HG03159 (cell line): ENCODE results near the gene CXCL10.
A peak's percentile ranks its signal among the peaks of the same experiment; 100 is the strongest.
"Not testable (repeated sequence)": the region's sequence is repeated elsewhere in the genome, so short reads cannot be mapped to it uniquely, and the experiment has no call there.

Experiments
- ATAC-seq: cut with Tn5 transposase; IDR thresholded peaks from one replicate; pipeline ENCODE4 v1.9.1; 2021; ENCODE audit warnings: mild to moderate bottlenecking, moderate library complexity; ENCODE audit not compliant: unreplicated experiment

Gene CXCL10

DNA sequence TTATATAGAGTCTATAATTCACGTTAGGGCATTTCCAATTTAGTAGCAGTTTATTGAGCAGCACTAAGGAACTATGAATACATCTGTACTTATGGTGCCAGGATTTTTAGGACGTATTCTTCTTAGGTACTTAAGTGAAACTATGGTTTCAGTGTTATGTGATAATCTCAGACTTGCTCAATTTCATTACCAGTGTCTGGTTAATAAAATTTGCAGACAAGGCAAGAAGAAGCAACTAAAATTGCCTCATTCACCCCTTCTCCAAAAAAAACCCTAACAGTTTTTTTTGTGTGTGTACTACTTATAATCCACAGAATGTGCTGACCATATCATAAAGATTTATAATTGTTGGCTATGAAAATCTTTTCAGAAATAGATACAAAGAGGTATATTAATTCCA lies 6.0 kb upstream of the CXCL10 start:
- no peak for ATAC-seq

DNA sequence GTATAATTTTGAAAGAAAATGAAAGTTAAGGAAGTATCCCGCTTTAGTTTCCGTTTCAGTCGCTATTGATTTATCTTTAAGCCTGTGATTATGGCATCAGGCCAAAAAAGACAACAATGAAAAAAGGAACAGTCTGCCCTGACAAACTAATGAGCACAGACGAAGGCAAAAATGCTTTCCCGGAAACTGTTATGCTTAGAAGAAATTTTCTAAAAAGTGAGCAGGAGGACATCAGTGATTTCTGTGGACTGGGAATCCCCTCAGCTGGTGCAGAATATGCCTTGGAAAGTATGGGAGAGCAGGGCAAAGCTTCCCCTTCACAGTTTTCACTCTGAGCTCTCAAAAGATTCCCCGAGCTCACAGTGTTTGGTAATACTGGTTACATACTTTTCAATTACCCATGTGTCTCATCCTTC lies 5.1 kb upstream of the CXCL10 start:
- no peak for ATAC-seq

DNA sequence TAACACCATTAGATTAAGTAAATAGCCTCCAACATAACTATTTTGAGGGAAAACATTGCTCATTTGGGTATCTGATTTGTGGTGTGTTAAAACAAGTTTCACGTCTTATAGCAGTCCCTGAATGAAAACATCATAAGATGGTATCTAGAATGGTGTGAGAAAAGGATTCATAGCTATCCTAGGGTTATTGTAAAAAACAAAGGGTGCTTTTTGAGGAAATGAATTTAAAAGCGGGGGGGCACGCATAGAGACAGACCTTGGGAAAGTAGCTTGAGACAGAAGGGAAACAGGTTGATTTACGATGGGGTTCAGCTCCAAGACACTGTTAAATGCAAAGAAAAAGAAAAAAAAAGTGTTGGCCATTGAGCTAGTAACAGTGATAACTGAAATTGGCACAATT lies 768 bp upstream of the CXCL10 start:
- no peak for ATAC-seq

DNA sequence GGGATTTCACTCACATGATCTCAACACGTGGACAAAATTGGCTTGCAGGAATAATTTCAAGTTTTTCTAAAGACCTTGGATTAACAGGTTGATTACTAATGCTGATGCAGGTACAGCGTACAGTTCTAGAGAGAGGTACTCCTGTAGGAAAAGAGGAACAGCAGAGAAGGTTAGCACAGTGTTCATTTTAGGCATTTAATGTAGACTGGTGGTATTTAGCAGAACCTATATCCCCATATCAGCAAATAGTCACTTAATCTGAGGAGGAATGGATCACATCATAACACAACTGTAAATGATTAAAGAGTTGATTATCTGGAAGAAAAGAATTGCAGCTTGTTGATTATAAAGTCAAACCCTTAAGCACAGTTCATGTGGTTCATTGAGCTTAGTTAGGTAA lies 620 bp downstream of the CXCL10 start:
- no peak for ATAC-seq

DNA sequence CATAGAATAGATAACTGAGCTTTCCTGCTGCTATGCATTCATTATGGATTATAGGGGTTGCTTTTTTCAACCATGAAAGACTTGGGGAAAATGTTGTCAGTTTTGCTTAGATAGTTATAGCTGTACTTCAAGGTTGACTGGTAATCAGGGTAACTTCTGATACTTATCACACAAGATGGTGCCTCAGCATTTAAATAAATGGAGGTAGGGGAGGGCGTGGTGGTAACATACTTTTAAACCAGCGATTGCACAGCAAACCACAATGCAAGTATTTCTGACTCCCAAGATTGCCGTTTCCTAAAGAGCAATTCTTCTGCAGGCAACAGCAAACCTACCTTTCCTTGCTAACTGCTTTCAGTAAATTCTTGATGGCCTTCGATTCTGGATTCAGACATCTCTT lies 1.3 kb downstream of the CXCL10 start:
- ATAC-seq, result no peak

DNA sequence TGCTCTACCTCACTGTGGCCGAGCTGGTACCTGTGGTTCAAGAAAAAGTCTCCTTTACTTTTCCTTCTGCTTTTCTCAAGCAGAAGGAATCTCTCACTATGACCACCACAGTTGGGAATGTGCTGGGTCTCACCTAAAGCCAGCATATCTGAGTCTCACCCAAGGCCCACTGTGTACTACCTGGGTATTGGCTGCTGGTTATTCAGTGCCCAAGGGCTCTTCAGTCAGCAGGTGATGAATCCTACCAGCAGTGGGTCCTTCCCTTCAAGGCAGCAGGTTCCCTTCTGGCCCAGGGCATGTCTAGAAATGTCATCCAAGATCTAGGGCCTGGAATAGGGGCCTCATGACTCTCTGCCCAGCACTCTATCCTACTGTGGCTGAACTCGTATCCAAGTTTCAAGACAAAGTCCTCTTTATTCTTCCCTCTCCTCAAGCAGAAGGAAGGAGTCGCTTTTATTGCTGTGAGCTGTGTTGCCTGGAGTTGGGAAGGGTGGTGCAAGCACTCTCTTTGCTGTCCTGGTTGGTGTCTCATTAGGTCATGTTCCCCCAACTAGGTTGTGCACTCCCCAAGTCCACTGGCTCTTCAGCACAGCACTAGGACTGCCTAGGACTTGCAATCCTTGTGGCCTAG lies 6.1 kb downstream of the CXCL10 start:
- ATAC-seq, result no peak

DNA sequence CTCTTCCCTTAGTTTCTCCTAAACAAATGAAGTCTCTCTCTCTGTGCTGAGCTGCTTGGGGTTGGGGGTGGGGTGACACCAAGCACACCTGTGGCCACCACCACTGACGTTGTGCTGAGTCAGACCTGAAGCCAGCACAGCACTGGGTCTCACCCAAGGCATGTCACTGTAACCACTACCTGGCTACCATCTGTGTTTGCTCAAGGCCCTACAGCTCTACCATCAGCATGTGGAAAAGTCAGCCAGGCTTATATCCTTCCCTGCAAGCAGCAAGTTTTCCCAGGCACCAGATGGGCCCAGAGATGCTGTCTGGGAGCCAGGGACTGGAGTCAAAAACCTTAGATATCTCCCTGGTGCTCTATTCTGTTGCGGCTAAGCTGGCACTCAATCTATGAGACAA lies 6.9 kb downstream of the CXCL10 start:
- peak; percentile 48 for ATAC-seq

DNA sequence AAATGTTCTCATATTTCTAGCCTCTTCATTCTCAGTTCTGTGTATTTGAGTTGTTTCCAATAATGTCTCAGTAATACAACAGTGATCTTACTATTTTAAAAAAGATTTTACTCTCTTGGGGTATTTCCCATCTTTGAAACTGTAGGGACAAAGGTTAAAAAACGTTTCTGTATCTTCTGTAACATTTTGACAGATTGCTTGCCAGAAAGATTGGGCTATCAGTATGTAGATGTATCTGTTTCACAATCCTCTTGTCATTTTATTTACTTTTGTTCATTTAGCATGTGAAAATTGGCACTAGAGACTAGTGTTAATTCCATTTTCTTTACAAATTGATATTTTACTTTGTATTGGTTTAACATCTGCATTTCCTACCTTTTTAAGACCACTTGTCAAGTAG lies 9.8 kb downstream of the CXCL10 start:
- no peak for ATAC-seq

DNA sequence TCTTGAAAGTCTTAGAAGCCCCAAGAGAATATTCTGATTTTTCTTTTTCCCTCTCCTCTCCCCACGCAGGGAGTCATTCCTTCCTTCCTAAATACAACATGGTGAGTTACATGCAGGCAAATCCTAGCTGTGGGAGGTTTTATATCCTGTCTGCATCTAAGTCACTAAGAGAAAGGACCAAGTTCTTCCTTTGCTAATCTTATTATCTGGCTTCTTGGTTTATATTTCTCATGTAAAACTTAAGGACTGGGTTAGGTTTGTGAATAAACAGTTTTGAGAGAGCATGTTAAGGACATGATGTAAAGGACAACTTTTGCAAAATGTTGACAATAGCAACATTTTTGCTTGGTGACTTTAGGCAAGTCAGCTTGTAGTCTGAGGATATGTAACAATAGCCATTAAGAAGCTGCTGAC lies 10.9 kb downstream of the CXCL10 start:
- ATAC-seq, result no peak

DNA sequence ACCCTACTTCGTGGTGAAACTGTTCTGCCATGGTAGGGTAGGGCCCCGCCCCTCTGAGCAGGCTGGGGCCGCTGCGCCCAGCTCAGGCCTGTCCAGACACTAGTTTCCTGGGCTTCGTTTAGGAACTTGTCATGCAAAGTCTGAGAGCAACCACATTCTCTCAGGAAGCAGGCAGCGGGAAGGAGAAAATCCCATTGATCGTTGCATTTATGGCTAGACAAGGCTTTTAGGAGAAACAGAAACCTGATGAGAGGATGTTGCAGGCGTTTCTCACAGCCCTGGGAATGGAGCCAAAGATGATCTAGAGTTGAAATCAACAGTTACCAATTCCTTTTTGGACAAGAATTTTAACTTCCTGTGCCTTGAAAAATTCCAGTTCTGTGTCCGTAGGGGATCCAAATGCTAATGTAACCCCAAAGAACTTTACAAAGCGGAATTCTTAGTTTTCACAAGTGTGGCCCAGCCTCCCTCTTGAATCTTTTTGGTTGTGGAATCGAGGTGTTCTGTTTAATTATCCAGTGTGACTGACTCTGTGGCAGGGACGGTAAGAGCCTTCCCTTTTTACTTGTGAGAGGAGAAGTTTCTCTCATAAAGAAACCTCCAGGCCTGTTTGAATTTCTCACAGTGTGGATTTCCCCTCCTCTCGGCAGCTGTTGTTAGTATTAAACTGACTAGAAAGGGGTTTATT lies 11.5 kb downstream of the CXCL10 start:
- ATAC-seq, result peak; percentile 64

DNA sequence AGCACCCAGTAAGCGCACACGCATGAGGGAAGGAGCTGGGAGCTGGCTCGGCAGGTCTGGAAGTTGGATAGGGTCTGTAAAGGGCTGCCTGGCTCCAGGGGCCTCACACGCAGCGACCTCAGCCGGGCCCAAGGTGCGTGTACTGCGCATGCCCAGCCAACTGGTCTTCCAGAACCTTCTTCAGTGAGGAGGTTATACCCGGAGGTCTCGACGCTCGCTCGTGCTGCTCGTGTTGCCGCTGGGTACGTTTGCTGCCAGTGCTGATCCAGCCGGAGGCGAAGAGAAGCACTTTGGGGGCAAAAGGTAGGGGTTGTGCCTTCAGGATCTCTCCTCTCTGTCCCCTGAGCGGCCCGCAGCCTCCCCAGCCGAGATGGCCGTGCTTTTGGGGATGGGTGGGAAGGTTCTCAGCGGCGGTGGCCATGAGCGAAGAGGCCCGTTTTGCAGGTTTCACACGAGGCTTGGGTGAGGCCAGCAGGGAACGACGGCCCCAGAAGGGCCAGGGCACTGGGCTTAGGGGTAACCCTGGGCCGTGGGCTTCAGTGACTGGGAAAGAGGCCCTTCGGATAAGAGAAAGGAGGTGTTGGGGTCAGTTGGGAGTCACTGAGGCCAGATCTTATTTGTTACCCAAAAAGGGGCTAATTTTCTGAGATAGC lies 12.2 kb downstream of the CXCL10 start:
- ATAC-seq, result no peak

DNA sequence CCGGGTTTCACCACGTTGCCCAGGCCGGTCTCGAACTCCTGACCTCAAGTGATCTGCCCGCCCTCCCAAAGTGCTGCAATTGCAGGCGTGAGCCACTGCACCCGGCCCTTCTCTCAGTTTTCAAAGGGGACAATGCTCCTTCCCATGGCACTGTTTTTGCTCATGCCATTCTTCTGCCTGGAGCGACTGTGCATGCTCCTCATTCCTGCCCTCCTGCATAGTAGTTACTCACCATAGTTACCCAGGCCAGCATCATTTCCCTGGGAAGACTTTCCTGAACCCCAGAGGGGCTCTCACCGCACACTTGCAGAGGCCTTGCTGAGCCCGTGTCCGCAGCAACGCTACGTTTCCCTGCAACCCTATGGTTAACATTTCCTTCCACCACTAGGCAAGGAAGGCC lies 12.7 kb downstream of the CXCL10 start:
- ATAC-seq, result no peak

DNA sequence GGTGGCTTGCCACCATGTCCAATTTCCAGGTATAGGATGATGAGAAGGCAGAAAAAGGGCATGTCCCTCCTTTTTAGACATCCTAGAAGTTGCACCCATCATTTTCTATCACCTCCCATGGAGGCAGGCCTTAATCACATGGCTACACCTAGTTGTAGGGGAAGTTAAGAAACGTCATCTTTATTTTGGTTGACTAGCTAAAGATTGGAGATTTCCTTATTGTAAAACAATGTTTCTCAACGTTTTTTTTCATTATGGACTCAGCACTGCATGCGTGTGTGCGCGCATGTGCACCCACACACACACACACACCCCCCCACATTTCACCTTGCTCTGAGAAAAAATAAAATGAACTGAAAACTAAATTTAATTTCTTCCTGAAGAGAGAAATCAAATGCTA lies 14.0 kb downstream of the CXCL10 start:
- ATAC-seq, result no peak

DNA sequence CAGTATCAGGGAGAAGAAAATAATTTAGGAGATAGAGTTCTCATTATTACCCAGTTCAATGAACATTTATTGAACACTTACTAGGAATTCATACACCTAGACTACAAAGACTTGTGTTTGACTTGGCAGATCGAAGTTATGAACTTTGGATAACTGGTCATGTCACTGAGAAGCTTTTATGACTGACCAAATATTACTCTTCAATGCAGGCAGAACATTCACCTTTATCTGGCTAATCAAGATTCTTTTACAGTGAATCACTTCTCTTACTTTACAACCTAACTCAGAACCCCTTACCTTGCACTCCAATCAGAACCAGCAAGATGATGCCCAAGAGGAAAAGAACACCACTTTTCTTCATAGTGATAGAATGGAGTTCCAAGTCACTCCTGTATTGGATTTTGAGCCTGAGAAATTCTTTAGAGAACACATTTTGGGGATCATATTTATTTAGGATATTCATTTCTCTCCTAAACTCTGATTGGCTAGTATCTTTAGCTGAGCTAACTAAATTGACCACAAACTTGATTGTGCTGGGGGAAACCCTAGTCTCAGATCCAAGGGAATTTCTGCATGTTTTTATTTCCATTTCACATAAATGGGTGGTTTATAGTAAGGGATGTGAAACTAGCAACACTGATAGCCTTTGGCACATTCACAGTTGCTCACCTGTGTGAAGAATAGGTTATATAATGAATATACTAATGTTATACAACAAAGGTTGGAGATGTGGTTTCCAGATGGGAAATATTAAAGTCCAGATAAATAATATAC lies 16.0 kb downstream of the CXCL10 start, which contains the start of gene CXCL9:
CXCL9 (minus strand) TSS at position 421 of the 774 bp plus-strand sequence; CDS start at position 361, 60 bp downstream.
- ATAC-seq, result no peak

DNA sequence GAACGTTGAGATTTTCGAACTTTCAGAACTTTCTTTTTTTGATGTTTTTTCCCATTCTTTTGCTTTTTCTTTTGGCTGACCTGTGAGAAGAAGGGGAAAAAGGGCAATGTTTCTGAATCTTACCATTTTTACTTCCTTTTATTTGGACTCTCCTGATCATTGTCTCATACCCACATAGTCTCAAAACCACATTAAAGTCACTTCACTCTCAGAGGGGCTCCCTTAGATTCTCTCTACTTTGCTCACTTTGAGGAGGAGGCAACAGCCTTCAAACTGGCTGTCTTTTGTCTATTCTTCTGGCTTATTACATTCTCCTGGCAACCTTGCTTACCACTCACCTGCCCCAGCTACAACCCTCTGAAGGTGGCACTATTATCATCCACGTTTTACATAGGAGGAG lies 19.7 kb downstream of the CXCL10 start:
- ATAC-seq, result no peak

DNA sequence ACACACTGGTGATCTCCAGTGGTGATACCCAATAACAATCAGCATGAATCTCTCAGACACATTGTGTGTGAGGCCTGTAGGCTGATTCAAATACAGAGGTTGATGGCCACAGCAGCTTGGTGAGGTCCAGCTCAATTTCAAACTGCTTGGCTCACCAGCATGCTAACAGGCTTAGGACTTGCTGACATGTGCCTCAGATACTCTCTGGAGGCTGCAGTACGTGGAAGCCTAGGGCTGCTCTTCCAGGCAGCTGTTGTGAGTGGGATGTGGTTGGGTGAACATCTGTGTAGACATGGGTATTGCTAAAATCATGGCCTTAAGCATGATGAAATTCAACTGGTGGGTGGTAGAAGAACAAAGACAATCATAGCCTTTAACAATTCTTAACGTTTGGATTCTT lies 20.3 kb downstream of the CXCL10 start:
- no peak for ATAC-seq

DNA sequence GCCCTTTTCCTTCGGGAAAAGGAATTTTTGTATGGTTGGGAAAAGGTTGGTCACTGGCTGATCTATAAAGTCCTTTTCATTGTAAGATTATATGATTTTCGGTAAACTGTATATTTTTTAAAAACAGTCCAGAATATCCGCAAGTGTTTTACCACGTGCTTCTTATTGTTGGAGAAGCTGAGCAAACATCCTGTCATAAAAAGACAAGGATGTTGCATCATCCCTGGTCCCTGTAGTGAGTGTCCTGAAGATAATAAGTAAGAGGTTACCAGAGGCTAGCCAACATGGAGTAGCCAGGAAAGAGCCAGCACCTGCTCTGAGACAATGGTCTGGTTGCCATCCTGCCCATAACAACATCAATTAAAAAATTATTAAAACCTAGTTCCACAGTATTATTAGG lies 21.1 kb downstream of the CXCL10 start:
- ATAC-seq, result no peak

DNA sequence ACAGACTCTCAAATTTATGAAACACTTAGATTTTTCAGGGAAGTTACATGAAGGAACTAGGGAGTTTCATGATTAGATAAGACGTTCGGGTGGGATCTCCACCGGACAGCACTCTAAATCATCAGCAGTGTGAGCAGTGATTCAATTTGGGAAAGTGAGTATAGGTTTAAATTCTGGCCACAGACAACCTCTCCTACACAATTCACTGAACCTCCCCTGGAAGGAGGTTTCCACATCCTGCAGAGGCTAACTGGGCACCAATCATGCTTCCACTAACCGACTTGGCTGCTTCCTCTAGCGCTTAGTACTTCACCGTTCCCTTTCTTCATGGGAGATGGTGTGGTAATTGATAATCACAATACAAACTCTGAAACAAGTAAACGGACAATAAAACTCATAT lies 21.6 kb downstream of the CXCL10 start:
- ATAC-seq, result no peak

DNA sequence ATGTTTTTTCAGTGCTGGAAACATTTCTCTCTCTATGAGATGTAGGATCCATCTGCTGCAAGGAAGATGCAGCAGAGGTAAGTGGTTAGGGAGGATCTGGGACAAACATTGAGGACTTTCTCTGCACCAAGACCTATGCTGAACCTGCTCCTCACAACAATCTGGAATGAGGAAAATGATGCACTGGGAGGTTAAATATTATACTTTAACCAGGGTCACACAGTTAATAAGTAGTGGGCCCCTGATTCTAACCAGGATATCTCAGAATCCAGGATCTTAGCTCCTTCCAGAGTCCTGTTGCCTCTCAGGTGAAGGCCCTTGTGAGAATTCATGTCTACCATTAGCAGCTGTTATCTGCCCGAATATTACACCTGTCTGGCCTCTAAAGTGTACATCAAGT lies 23.0 kb downstream of the CXCL10 start:
- ATAC-seq, result no peak

DNA sequence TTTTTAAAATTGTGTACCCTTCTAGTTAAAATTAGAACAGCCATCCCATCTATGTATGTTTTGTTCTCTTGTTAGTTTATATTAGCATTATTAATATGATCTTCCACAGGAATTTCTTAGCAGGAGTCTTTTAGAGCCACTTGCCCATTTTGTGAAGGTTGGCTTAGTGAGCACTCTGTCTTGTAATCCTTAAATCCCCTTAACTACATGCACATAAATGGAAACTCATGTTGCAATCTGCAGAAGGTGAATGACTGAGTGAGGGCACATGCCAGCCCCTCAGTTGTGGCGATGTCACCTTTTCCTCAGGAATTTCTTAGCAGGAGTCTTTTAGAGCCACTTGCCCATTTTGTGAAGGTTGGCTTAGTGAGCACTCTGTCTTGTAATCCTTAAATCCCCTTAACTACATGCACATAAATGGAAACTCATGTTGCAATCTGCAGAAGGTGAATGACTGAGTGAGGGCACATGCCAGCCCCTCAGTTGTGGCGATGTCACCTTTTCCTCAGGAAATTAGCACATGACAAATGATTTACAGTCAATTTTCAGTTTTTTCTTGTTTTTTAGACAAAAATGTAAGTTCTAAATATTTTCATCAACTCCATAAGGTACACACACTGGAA lies 24.7 kb downstream of the CXCL10 start:
- ATAC-seq, result not testable (repeated sequence)

DNA sequence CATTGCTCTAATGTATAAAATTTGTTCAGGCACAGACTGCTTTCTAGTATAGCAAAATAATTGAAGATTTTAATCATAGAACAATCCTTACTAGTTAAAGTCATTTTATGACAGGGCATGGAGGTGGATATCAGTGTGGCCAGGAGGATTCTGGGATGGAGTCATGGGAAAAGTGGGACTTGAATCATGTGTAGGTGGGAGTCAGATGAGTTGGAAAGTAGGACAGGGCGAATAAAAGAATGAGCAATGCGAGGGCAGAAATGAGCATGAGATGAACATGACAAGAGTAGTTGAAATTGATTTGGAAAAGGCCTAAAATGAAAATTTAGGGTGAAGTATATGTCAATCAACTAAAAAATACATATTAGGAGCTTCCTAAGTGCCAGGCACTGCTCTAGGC lies 25.4 kb downstream of the CXCL10 start:
- no peak for ATAC-seq
